ENCODE measurements around the gene GRID1. TPM values are rescaled to one million over a fixed set of nuclear protein-coding genes. Genes with fewer than 3 reads are reported as not detected.

GRID1 gene
- total RNA-seq, 1 experiment from 2014 or later, result 0.17 TPM

DNA sequence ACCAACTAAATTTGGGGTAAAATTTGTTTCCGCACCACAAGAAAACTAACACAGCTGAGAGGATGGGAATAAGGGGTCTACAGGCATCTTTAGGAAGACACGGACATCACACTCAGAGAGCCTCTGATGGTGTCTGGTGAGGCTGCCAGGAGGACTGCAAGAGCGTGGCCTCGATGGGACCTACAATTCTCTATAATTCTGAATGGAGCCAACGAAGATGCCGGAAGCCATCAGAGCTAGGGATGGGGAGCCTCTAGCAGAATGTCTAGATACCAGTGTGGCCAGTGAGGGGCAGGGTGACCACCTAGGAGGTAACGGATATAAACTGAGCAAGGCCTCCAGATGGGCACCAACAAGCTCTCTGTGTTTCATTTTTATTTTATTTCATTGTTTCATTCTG, 7.5 kb downstream of the GRID1 start:
- DNase-seq (ENCODE audit: low spot score), result no peak
- in situ Hi-C loops (cut with HindIII; ENCODE audit: low sequenced_read_pairs), result no loop called here

DNA sequence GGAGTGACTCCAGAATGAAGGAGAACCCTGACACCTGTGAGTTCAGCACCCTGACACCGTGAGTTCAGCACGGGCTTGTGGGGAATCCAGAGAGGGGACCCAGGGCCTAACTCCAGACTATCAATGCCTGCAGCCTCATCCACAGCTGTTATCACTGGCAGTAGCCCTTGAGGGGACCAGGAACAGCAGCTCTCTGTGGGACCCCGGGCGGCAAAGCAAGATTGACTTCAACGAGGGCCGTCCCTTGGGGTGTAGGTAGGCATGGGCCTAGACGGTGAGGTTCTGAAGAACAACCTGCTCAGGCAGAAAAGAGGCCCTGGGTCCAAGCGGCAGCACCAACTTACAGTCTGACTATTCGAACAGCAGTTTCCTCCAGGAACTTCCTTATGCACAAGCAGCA, 8.9 kb downstream of the GRID1 start:
- no peak for DNase-seq (ENCODE audit: low spot score)
- in situ Hi-C loops (cut with HindIII; ENCODE audit: low sequenced_read_pairs), result no loop called here

DNA sequence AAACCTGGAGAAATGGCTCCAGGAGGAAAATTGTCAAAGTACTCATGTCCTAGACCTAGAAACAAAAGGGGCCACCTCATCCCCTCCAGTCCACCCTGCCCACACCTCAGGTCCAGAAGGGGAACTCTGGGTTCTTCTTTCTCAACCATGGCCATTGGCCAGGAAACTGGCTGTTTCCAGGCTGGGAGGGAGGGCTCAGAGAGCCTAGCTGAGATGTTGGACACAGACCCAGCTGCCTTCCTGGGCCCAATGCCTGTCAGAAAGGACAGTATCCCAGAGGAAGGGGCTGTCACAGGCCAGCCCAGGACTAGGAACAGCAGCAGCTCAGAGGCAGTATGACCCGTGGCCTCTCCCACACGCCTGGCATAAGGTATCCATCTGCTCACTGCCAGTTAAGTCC, 9.6 kb downstream of the GRID1 start:
- in situ Hi-C loops (cut with HindIII; ENCODE audit: low sequenced_read_pairs), result no loop called here
- DNase-seq (ENCODE audit: low spot score), result no peak

DNA sequence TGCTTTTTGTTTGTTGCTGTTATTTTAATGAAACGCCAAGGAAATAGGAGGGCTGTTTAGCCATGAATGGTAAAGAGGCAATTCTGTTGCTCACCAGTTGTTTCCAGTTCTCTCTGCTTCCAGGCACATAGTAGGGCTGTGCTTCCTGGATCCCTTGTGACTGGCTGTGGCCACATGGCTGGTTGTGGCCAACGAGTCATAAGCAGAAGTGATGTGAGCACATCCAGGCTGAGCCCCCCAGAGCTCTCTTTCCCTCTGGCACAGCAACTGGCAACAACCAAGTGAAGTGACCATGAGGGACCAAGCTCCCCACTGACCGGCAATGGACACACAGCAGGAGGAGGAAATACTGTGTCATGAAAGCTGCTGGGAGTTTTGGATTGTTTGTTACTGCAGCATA, 10.3 kb downstream of the GRID1 start:
- in situ Hi-C loops (cut with HindIII; ENCODE audit: low sequenced_read_pairs), result no loop called here

DNA sequence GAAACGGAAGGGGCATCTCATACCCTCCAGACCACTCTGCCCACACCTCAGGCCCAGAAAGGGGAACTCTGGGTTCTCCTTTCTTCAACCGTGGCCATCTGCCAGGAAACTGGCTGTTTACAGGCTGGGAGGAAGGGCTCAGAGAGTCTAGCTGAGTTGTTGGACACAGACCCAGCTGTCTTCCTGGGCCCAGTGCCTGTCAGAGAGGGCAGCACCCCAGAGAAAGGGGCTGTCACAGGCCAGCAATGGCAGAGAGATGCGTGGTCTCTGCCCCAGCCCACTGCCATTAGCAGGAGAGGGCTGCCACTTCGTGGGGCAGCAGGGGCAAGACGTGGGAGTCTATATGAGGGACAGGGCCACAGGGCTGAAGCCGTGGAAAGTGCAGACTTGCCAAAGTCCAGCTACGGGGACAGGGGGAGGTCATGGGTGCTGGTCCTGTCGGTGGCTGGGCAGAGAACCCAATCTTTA, 11.0 kb downstream of the GRID1 start:
- DNase-seq (ENCODE audit: low spot score), result peak; percentile 42
- in situ Hi-C loops (cut with HindIII; ENCODE audit: low sequenced_read_pairs), result no loop called here

More for the DNA sequence above, 10.3 kb downstream of the GRID1 start:
- DNase-seq (ENCODE audit: low spot score), result no peak

DNA sequence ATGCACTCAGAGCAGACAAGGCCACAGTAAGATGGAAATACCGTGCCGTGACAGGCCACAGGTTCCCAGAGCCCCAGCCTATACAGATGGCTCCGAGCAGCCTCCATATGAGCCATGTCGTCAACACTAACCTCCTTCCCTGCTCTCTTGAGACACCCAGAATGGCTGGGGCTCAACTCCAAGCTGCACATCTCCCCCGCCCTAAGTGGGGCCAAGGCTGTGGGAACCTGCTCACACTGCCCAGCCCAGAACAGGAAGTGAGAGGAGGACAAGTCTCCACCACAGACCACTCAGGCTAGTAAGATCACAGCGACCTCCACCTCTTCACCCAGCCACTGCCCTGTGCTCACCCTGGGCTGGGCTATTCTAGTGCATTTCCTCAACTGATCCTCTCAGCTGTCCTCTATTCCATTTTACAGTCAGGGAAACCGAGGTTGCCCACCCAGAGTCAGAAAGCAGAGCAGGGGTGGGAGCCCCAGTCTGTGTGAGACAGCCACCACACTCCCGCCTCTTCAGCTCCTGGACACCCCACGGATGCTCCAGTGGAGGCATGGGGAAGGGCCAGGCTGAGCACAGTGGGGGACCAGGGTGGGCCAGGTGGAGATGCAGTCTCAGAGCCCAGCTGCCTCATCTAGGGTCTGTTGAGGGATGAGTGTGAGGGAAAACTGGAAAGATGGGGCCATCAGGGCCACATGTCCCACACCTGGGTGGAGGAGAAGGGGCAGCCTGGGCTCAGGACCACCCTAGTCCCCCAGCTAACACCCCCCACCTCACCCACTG, 11.6 kb downstream of the GRID1 start:
- no peak for DNase-seq (ENCODE audit: low spot score)
- in situ Hi-C loops (cut with HindIII; ENCODE audit: low sequenced_read_pairs), result no loop called here

DNA sequence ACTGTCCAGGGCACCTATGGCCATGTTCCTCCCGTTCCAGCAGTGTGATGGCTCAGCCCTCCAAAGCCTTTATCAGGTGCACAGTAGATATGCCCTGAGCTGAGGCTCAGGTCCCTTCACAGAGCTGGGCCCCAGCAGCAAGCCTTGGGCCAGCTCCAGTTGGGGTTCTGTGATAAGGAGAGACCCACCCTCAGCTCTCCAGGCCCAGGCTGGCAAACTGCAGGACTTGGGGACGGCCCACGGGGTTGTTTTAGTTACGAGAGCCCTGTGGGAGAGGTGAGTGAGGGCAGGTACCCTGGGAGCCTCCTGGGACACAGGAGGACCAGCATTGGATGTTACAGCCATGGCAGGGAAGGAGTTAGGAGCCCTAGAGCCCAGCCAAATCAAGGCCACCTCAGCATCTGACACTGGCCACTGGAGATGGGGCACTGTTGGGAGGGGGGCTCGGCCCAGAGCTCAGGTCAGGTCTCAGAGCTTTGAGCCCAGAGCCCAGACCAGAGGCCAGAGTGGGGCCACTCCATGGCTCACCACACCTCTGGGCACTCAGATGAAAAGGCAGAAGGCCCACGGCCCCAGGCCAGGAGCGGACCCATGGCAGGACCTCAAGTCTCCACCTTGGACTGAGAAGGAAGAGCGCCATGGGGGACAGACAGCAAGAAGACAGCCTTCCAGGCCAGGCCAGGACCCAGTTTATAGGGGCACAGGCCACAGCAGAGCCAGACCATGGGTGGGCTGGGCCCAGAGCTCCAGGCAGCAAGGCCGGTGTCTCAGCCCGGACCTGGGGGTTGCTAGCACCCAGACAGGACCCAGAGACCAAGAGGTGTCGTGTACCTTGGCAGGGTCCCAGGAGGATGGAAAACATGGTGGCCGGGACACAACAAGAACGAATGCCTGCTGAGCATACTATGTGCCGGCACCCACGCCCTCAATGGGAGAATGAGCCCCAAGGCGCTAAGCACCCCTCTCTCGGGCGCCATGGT, 12.8 kb downstream of the GRID1 start:
- in situ Hi-C loops (cut with HindIII; ENCODE audit: low sequenced_read_pairs), result no loop called here
- DNase-seq (ENCODE audit: low spot score), result no peak

DNA sequence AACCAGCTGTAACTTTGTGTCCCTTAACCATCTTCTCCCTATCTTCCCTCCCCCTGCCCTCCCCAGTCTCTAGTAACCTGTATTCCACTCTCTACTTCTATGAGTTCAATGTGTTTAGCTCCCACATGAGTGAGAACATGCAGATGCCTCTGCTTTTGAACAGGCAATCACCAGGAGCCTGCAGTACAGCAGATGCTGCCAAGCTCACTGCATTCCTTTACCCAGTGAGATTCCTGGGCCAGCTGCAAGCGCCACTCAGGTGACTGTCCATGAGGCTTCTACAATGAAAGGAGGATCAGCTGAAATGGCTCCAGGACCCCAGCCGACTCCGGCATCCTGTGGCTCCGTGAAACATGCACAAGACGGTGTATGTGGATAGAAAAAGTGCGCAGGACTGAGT, 15.7 kb downstream of the GRID1 start:
- DNase-seq (ENCODE audit: low spot score), result no peak
- in situ Hi-C loops (cut with HindIII; ENCODE audit: low sequenced_read_pairs), result no loop called here

DNA sequence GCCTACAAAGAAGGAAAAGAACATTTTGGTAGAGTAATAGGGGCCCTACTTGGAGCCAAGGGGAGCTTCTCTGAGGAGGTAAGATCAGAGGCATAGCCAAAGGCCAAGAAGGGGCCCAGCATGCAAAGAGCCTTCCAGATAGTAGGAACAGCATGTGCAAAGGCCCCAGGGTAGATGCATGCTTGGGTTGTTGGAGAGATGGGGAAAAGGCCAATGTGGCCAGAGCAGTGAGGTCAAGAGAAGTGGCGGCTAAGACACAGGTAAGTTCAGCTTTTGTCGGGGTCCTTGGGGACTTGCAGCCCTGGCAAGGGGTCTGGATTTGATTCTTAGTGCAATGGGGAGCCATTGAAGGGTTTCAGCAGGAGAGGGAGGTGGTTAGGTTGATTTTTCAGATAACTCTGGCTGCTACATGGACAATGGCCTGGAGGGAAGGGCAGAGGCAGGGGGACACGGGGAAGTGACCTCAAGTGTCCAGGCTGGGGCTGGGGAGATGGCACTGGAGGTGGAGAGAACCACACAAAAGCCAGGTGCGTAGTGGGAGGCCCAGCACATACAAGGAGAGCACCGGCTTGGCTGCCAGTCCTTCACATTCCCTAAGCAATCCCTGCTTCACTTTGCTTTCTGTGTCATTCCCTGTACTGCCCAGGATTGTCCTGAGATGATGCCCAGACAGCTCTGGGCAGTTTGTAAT, 16.5 kb downstream of the GRID1 start:
- no peak for DNase-seq (ENCODE audit: low spot score)
- in situ Hi-C loops (cut with HindIII; ENCODE audit: low sequenced_read_pairs), result no loop called here

DNA sequence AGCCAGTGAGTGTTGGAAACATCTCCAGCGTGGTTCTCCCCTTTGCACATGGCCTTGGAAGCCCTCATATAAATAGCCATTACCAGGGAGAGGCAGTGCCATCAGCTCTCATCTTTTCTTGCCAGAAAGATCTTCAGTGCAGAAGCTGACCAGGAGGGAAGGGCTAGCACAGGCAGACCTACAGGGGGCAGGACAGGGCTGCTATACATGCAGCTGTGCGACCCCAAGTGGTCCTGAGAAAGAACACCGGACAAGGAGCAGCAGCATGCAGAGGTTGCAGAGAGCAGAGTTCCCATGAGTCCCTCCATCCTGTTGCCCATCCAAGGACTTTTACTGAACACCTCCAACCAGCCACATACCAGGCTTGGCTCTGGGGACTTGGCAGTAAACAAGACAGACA, 17.1 kb downstream of the GRID1 start:
- peak; percentile 19 for DNase-seq (ENCODE audit: low spot score)
- in situ Hi-C loops (cut with HindIII; ENCODE audit: low sequenced_read_pairs), result no loop called here

DNA sequence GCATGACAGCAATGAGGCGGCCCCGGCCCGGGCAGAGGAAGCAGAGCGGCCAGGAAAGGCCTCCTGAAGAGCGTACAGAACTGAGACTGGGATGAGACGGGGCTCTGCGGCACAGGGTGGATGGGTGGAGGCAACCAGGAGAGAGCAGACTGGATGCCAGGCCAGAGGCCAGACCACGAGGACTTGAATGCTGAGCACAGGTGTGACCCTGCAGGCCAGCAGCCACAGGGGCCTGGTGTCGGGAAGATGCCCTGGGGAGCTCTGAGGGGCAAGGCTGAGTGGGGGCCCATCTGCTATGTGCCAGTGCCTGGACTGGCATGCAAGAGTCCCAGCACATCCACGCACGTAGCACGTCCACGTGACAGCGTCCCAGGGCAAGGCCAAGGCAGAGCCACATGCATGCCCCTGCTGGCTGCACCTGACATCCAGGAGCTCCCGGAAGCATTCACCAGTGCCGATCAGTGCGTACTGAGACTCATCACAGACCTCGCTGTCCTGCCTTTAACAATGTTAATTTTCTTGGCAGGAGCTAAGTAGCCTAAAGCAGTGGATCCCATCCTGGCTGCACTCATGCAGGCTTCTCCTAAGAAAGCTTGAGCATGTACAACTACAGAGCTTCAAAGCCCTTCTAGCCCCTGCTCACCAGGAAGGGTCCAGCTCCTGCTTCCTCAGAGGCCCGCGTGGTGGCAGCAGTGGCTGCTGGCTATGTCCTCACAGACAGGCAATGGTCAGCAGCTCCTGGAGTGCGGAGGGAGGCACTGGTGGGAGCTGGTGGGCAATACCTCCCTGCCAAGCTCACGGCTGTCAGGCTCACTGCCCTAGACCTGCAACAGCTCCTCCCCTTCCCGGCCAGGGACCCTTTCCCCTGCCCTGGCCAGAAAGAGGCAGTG, 18.0 kb downstream of the GRID1 start:
- DNase-seq (ENCODE audit: low spot score), result peak; percentile 16
- in situ Hi-C loops (cut with HindIII; ENCODE audit: low sequenced_read_pairs), result no loop called here

DNA sequence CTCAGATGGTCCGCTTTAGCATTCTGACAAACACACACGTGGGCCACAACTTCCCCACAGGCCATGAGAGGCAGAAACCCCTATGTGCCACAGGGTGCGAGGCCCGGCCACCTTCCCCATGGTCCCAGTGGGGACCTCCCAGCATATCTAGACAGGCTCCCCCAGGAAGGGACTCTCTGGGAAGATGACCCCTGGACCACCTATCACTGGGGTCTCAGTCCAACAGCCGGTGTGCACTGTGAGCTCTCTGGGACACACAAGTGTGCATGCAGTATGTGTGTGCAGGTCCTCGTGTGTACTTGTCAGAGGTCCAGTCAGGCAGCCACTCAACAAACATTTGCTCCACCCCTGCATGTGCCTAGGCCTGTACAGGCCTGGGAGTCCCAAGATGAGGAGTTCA, 18.7 kb downstream of the GRID1 start:
- in situ Hi-C loops (cut with HindIII; ENCODE audit: low sequenced_read_pairs), result no loop called here
- DNase-seq (ENCODE audit: low spot score), result no peak

DNA sequence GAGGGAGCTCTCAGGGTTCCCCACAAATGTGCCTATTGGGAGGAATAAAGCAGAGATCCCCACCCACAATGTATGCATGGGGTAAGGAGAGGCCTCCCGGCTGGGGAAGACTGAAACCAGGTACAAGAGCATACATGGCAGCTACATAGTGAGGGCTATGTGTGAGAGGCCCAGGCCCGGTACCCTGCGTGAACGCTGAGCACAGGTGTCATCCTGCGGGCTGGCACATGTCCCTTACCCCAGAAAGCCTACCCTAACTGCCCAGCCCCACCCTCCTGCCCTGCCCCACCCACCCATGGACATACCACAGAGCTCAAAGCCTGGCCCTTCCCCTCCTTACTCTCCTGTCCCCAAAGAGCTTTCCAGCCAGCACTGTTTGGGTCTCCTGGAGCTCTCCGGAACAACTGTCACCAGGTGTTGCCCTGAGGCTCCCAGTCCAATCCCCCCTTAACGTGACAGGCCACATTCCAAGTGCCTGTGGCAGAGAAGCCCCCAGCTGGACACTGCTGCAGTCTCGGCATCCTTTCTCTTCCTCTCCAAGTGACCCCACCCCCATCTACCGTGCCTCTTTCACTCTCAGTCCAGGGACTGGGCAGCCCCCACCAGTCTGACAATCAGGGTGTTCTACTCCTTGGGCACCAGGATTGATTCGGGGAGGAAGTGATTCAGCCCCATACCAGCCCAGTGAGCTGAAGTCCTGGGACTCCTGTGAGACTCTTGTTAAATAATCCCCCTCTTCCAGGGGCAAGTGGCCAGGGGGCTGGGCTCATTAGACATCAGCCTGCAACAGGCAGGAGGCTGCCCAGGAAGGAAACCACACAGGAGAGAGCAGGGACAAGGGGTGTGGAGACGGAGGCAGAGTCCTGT, 19.6 kb downstream of the GRID1 start:
- no peak for DNase-seq (ENCODE audit: low spot score)
- in situ Hi-C loops (cut with HindIII; ENCODE audit: low sequenced_read_pairs), result no loop called here

DNA sequence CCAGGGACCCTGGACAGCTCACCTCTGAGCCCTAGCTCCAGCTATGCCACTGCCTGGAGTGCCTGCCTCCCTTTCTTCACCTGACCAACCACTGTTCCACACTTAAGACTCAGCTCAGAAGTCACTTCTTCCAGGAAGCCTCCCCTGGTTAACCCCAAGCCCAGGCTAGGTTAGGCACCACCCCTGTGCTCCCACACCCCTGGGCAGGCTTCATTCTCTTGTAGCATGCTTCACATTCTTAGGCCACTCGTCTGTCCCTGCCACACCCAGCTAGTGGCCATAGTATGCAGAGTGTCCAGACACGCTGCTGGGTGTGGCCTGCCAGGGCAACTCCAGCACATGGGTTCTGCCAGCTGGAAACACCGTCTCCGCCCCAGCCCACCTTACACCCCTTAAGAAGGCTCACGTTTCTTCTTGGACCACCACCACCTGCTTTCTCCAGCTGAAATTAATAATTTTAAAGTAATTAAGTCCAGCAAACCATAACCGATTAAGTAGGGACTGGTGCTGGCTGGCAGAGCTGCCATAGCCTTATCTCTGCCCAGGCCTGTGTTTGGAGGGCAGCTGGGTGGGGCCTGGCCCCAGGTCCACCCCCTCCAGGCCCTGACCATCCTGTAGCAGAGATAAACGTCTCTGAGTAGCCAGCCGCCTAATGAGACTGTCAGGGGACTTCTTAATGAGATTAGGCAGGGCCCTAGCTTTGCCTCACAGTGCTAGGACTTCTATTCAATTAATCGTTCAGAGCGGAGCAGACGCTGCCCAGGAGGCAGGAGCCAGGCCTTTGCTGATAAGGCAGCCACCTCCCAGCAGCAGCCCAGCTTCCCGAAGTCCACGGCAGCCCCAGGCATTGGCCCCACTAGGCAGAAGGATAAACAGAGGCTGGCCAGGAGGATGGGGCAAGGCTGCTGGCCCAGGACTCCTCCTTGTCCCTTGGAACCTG, 20.5 kb downstream of the GRID1 start:
- in situ Hi-C loops (cut with HindIII; ENCODE audit: low sequenced_read_pairs), result no loop called here
- DNase-seq (ENCODE audit: low spot score), result no peak

DNA sequence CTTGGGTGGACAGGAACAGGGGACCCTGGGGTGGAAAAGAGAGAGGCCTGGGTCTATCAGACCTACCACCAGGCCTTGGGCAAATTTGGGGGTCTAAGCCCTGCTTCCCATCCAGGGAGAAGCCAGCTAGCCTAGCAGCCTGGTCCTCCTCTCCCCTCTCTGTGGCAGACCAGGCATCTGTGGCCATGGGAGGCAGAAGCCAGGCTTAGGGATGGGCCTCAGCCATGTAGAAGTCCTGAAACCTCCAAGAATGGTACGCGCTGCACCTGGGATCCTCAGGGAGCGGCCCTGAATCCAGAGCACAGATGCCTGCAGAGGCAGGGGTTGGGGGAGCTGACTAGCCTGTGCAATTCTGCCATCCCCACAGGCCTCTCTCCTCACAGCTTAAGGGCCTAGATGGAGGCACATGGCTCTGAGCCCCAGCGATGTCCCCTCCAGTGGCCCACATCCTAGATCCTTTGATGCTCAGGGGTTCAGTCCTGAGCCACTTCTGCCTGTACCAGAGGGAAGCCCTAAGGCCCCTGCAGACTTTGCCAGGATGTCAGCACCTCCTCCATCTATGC, 21.2 kb downstream of the GRID1 start:
- DNase-seq (ENCODE audit: low spot score), result no peak
- in situ Hi-C loops (cut with HindIII; ENCODE audit: low sequenced_read_pairs), result no loop called here

DNA sequence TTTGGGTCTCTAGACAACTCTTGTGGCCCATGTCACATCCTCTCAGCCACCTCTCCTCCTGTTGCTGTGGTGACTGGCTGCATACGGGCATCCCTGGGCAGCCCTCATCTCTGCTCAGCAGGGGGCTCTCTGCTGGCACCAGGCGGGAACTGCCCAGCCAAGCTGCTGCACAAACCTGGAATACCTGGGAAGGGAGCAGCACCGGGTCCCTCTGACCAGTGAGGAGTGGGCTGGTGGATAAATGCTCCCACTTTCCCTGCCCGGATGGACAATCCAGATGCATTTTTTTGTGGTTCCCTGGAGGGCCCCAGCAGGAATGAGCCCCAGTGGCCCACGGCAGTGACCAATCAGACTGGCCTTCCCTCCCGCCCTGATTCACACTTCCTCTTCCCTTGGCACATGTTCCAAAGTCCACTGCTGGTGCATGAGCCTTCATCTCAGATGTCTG, 21.9 kb downstream of the GRID1 start:
- DNase-seq (ENCODE audit: low spot score), result no peak
- in situ Hi-C loops (cut with HindIII; ENCODE audit: low sequenced_read_pairs), result no loop called here

All from G401 (cell line).